NCI-H2227 (cell line): ENCODE measurements around the gene TTN.
"Not testable (repeated sequence)": the region's sequence is repeated elsewhere in the genome, so short reads cannot be mapped to it uniquely, and the experiment has no call there.

Experiments
- DNase-seq: peaks from one replicate; lab custom pipeline; 2025; ENCODE audit not compliant: unreplicated experiment; lab: John Stamatoyannopoulos, UW

TTN gene

GRCh38 chr2:178542161-178542560, 265.1 kb downstream of the TTN start:
- DNase-seq, result no peak

GRCh38 chr2:178536037-178536436, 271.2 kb downstream of the TTN start:
- no peak for DNase-seq

- DNase-seq, result no peak
These were observed 276.1 kb downstream of the TTN start for GRCh38 chr2:178531168-178531567.

DNA sequence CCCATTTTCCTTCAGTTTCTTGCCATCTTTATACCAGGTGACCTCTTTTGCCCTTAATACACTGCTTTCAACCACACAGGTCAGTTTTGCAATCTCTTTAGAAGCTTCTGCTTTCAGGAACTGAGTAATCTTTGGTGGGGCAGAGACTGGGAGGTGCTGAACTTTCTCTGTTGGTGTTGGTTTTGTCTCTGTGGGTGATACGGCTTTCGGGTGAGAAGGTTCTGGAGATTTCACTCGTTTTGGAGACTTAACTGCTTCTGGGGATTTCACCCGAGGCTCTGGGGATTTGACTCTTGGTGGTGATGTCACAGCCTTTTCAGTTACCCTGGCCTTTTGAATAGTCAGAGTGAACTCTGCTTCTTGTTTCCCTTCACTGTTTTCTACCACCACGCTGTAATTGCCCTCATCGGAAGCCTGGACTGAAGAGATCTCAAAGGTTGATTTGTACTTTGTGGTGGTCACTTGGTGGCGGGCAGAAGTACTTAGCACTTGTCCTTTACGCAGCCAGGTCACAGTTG, 276.5 kb downstream of the TTN start:
- DNase-seq, result no peak

DNA sequence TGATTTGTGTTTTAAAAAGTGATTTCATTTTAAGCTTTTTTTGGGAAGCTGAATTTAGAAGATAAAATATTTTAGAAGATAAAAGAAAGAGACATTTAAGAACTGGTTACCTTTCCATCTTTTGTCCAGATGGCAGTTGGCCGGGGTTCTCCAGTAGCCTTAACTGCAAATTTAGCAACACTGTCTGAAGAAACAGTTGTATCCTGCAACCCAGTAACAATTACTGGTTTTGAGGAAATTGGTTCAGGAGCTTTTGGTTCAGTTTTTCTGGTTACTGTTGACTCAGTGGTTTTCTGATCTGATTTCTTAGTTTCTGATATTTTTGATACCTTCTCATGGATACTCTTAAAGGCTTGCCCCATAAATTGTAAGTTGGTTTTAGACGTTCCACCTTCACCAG, 277.1 kb downstream of the TTN start:
- no peak for DNase-seq

- no peak for DNase-seq
These were observed 278.0 kb downstream of the TTN start for GRCh38 chr2:178529194-178529593.

DNA sequence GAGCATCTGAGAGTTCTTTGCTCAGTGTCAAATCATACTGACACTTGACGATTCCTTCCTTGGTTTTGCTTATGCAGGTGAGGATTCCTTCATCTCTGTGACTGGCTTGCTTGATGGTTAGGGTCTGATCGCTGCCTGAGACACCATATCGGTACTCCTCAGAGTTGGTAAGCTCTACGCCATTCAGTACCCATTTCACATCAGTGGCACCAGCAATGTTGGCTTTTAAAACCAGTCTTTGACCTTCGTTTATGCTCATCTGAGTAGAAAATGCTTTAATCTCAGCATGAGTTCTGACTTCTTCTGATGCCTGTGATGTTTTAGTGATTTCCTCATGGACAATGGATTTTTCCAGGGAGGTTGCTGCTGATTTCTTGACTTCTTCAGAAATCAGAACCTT, 278.6 kb downstream of the TTN start:
- DNase-seq, result no peak

DNA sequence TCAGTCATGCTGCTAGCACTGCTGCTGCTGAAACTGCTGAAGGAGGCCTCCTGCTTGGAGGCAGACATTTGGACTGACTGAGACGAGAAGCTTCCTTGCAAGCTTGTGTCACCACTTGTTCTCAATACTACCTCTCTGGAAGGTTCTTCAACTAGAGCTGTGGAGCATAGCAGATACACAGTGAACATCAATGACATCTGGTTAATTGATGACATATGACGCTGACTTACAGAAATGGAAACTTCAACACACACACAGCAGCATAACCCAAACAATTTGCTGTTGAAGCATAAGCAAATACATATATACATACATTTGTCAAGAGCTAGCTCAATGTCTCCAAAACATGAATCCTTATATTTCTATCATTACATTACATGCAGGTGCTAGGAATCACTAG, 279.6 kb downstream of the TTN start:
- DNase-seq, result no peak

GRCh38 chr2:178526256-178526655, 281.0 kb downstream of the TTN start:
- no peak for DNase-seq

DNA sequence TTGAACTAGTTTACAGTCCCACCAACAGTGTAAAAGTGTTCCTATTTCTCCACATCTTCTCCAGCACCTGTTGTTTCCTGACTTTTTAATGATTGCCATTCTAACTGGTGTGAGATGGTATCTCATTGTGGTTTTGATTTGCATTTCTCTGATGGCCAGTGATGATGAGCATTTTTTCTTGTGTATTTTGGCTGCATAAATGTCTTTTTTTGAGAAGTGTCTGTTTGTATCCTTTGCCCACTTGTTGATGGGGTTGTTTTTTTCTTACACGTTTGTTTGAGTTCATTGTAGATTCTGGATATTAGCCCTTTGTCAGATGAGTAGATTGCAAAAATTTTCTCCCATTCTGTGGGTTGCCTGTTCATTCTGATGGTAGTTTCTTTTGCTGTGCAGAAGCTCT, 281.8 kb downstream of the TTN start:
- not testable (repeated sequence) for DNase-seq

GRCh38 chr2:178525010-178525409, 282.2 kb downstream of the TTN start:
- not testable (repeated sequence) for DNase-seq

GRCh38 chr2:178523596-178524134, 283.6 kb downstream of the TTN start:
- DNase-seq, result no peak

DNA sequence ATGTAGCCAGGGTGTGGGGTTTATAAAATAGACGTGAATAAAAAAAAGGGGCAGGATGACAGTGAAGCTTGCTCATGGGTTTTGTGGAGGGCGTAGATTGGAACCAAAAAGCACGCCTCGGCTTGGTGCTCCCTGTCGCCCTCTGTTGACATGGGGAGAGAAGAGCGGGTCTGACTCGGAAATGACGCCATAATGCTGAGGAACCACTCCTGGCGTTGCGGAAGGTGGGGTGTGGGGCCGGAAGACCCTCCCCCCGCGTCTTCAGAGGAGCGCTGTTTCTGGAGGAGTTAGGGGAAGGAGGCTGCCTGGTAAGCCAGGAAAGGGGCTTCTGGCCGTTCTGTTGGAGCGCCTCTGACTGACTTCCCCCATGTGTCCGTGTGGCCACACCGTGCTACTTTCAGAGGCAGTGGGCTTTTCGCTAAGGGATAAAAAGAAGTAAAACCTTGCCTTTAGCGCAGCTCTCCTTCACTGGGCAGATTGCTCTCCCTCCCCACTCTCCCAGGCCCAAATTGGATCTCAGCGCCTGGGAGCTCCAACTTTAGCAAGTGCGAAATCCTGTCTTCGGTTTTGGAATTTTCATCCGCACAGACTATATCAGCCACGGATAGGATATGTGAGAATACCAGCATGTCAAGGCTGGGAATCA, 284.1 kb downstream of the TTN start:
- no peak for DNase-seq

DNA sequence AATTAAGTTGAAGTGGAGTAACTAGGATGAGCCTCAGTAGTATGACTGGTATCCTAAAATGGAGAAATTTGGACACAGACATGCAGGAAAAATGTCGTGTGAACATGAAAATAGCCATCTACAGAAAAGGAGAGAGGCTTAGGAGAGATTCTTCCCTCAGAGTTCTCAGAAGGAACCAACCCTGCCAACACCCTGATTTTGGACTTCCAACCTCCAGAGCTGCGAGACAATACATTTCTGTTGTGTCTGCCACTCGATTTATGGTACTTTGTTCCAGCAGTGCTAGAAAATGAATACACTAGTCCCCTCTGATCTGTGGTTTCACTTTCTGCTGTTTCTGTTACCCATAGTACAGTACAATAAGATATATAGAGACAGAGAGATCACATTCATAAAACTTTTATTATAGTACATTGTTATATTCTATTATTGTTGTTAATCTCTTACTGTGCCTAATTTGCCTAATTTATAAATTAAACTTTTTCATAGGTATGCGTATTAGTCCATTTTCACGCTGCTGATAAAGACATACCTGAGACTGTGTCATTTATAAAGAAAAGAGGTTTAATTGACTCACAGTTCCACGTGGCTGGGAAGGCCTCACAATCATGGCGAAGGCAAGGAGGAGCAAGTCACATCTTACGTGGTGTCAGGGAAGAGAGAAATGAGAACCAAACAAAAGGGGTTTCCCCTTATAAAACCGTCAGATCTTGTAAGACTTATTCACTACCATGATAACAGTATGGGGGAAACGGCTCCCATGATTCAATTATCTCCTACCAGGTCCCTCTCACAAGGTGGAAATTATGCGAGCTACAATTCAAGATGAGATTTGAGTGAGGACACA, 285.7 kb downstream of the TTN start:
- DNase-seq, result no peak

- no peak for DNase-seq
These were observed 289.7 kb downstream of the TTN start for GRCh38 chr2:178517496-178517895.

- no peak for DNase-seq
These were observed 292.6 kb downstream of the TTN start for GRCh38 chr2:178514664-178515063.

- no peak for DNase-seq
These were observed 293.3 kb downstream of the TTN start for GRCh38 chr2:178513876-178514275.

DNA sequence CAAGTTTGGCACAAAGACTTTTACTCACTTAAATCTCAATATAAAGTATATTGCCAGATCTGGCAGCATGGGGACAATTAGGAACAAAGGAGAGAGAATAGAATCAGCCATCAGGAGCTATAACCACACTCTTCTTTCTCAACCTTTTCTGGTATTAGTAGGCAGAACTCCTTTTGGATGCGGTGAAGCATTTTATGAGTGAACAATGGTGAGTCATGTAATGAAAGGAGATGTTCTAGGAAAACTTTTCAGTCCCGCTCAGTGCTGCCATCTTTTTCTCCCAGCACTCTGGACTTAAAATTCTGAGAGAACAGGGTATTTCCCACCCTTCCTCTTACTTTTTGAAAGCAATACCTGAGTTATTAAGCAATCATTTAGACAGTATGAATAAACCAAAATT, 294.7 kb downstream of the TTN start:
- DNase-seq, result no peak

GRCh38 chr2:178510384-178510783, 296.8 kb downstream of the TTN start:
- no peak for DNase-seq

- no peak for DNase-seq
These were observed 298.6 kb downstream of the TTN start for GRCh38 chr2:178508646-178509045.

DNA sequence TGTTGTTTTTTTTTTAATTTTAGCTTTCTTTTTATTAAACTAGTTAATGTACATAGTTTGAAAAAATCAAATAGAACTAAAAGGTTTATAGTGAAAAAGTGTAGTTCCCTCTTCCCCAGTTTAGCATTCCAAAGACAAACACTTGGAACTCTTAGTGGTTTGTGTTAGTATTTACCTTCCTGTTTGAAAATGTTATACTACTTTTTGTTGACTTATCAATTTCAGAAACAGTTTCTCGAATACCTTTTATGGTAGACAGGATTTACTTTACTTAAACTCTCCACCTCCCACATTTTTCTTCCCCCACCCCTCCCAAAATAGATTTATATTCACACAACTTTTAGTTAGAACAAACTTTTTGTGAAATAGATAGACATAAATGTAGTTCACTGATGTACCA, 300.3 kb downstream of the TTN start:
- no peak for DNase-seq

DNA sequence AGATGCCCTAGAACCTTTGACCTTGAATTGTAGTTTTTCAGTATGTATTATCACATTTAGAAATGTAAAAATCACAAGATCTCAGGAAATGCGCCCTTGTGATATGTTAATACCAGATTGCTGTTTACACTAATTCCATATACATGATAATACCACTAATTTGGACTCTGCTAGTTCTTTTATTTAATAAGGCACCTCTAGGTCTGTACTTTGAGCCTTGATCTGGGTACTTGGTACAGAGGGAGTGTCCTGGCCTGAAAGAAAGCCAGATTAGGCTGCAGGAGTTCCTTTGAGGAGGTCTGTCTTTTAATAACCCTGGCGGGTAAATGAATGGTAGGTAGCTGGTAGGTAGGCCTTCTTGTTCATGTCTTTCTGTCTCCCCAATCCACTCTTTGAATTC, 300.7 kb downstream of the TTN start:
- no peak for DNase-seq
